H1 (cell line): ENCODE results near the gene LRRC4. TPM values are rescaled to one million over a fixed set of nuclear protein-coding genes. Genes with fewer than 3 reads are reported as not detected.

Source experiments
- CTCF ChIA-PET: fragments of 300-600 bp; sonication (Branson Sonifier 250); formaldehyde crosslinking; loops from one replicate; lab custom pipeline; 2021; ENCODE audit not compliant: partially characterized antibody; lab: Charles Lee
- POLR2A ChIA-PET: fragments of 300-600 bp; sonication (Branson Sonifier 250); formaldehyde crosslinking; loops from one replicate; lab custom pipeline; 2021; ENCODE audit warnings: inconsistent platforms; ENCODE audit not compliant: partially characterized antibody; lab: Charles Lee
- DNase-seq, 2 experiments: peaks; one replicate each; pipeline versions ENCODE4 v3.0.0 to v3.0.0-alpha.2; 2010 to 2022; ENCODE audit warnings: low spot score in 2 of 2, low read depth in 1 of 2, mixed read lengths in 1 of 2
- FAIRE-seq: peaks from 2 replicates; lab custom pipeline; 2011; peaks lifted over from hg19 to GRCh38; lab: Jason Lieb, UNC
- H2AFZ ChIP-seq: 2 replicates; pipeline ENCODE4 v1.8.1; 2012; ENCODE audit warnings: low read length, inconsistent platforms
- H2AK5ac ChIP-seq: 2 replicates; pipeline ENCODE4 v1.6.1; 2013; ENCODE audit warnings: low read depth, low read length
- H2BK120ac ChIP-seq: replicated peaks from 2 replicates; pipeline ENCODE3; 2013; ENCODE audit warnings: low read depth, low read length, inconsistent platforms
- H2BK12ac ChIP-seq: 2 replicates; pipeline ENCODE4 v1.6.1; 2013; ENCODE audit warnings: low read depth, low read length
- H2BK15ac ChIP-seq: 2 replicates; pipeline ENCODE4 v1.6.1; 2013; ENCODE audit warnings: low read length
- H2BK20ac ChIP-seq: 2 replicates; pipeline ENCODE4 v1.6.1; 2013; ENCODE audit warnings: low read length
- H2BK5ac ChIP-seq: 2 replicates; pipeline ENCODE4 v1.6.1; 2013; ENCODE audit warnings: low read depth, low read length
- H3K14ac ChIP-seq: 2 replicates; pipeline ENCODE4 v1.6.1; 2013; ENCODE audit warnings: inconsistent platforms; ENCODE audit not compliant: insufficient read length
- H3K18ac ChIP-seq: 2 replicates; pipeline ENCODE4 v1.6.1; 2013; ENCODE audit warnings: low read length; ENCODE audit errors: extremely low read depth
- H3K23ac ChIP-seq: 2 replicates; pipeline ENCODE4 v1.6.1; 2013; ENCODE audit warnings: inconsistent platforms; ENCODE audit not compliant: insufficient read length
- H3K23me2 ChIP-seq: 2 replicates; pipeline ENCODE4 v1.6.1; 2013; ENCODE audit warnings: low read depth, low read length
- H3K27ac ChIP-seq: 2 replicates; pipeline ENCODE4 v1.6.1; 2011; ENCODE audit warnings: low read depth, low read length, inconsistent platforms
- H3K27me3 ChIP-seq, 4 experiments: replicated peaks in 1 of 4; 1 replicate in 1 of 4; 2 replicates in 3 of 4; pipeline versions ENCODE4 v1.6.1 to v1.8.1; 2011 to 2013; ENCODE audit warnings: low read length in 3 of 4, mild to moderate bottlenecking in 3 of 4, inconsistent platforms in 2 of 4, mixed read lengths in 2 of 4, moderate library complexity in 1 of 4; ENCODE audit not compliant: control insufficient read depth in 3 of 4, insufficient read depth in 3 of 4; ENCODE audit errors: extremely low read depth in 1 of 4
- H3K36me3 ChIP-seq, 4 experiments: 2 replicates each; pipeline versions ENCODE4 v1.6.1 to v1.8.1; 2011 to 2013; ENCODE audit warnings: mild to moderate bottlenecking in 4 of 4, low read length in 3 of 4, moderate library complexity in 2 of 4, control low read depth in 1 of 4, inconsistent platforms in 1 of 4; ENCODE audit not compliant: insufficient read depth in 4 of 4, control insufficient read depth in 2 of 4
- H3K4ac ChIP-seq: replicated peaks from 2 replicates; pipeline ENCODE3; 2013; ENCODE audit warnings: low read length, low read depth, mixed read lengths, inconsistent platforms; ENCODE audit not compliant: insufficient read length
- H3K4me1 ChIP-seq, 4 experiments: replicated peaks in 1 of 4; 1 replicate in 1 of 4; 2 replicates in 3 of 4; pipeline versions ENCODE4 v1.6.1 to v1.8.1; 2011 to 2013; ENCODE audit warnings: low read length in 3 of 4, inconsistent platforms in 2 of 4, mixed read lengths in 1 of 4; ENCODE audit not compliant: insufficient read depth in 4 of 4, control insufficient read depth in 3 of 4
- H3K4me2 ChIP-seq, 2 experiments: 2 replicates each; pipeline versions ENCODE4 v1.6.1 to v1.8.1; 2011 to 2013; ENCODE audit warnings: low read depth in 2 of 2, low read length in 2 of 2, control low read depth in 1 of 2, inconsistent platforms in 1 of 2, mild to moderate bottlenecking in 1 of 2; ENCODE audit not compliant: insufficient read depth in 1 of 2
- H3K4me3 ChIP-seq, 4 experiments: fragments of 200-600, 300-600 bp in 1 of 4; sonication (generic), shearing (Covaris generic), sonication (Bioruptor Twin) in 1 of 4; 2 replicates each; pipeline versions ENCODE4 v1.5.1 to v1.8.1; 2011 to 2016; ENCODE audit warnings: low read length in 4 of 4, low read depth in 3 of 4, control low read depth in 2 of 4, inconsistent platforms in 2 of 4, mild to moderate bottlenecking in 2 of 4, mixed read lengths in 1 of 4, moderate library complexity in 1 of 4; ENCODE audit not compliant: insufficient read depth in 2 of 4; ENCODE audit errors: extremely low read depth in 1 of 4
- H3K56ac ChIP-seq: replicated peaks from 2 replicates; pipeline ENCODE3; 2013; ENCODE audit warnings: low read depth, mild to moderate bottlenecking, mixed read lengths, low read length, inconsistent platforms; ENCODE audit not compliant: insufficient read length
- H3K79me1 ChIP-seq: 2 replicates; pipeline ENCODE4 v1.6.1; 2013; ENCODE audit warnings: low read depth, low read length, control low read depth
- H3K79me2 ChIP-seq, 2 experiments: 2 replicates each; pipeline versions ENCODE4 v1.6.1 to v1.8.1; 2012 to 2013; ENCODE audit warnings: low read length in 2 of 2, mild to moderate bottlenecking in 2 of 2, inconsistent platforms in 1 of 2; ENCODE audit not compliant: insufficient read depth in 2 of 2, control insufficient read depth in 1 of 2
- H3K9ac ChIP-seq, 4 experiments: replicated peaks in 1 of 4; 1 replicate in 1 of 4; 2 replicates in 3 of 4; pipeline versions ENCODE4 v1.6.1 to v1.8.1; 2011 to 2013; ENCODE audit warnings: low read depth in 3 of 4, low read length in 3 of 4, control low read depth in 2 of 4, mild to moderate bottlenecking in 2 of 4, moderate library complexity in 2 of 4, inconsistent platforms in 1 of 4; ENCODE audit errors: extremely low read depth in 1 of 4
- H3K9me3 ChIP-seq, 2 experiments: 2 replicates each; pipeline versions ENCODE4 v1.6.1 to v1.8.1; 2012 to 2013; ENCODE audit warnings: mild to moderate bottlenecking in 2 of 2, moderate library complexity in 2 of 2, control low read depth in 1 of 2, inconsistent platforms in 1 of 2, low read depth in 1 of 2, low read length in 1 of 2, mixed read lengths in 1 of 2; ENCODE audit not compliant: insufficient read depth in 2 of 2
- H4K20me1 ChIP-seq, 2 experiments: replicated peaks in 1 of 2; 2 replicates each; pipeline versions ENCODE3 to v1.8.1; 2011 to 2013; ENCODE audit warnings: inconsistent platforms in 2 of 2, low read length in 2 of 2, mild to moderate bottlenecking in 1 of 2; ENCODE audit not compliant: insufficient read depth in 2 of 2, control insufficient read depth in 1 of 2
- H4K5ac ChIP-seq: 2 replicates; pipeline ENCODE4 v1.6.1; 2013; ENCODE audit warnings: low read length, low read depth, mixed read lengths, inconsistent platforms; ENCODE audit not compliant: insufficient read length
- H4K8ac ChIP-seq: 2 replicates; pipeline ENCODE4 v1.8.0; 2013; ENCODE audit warnings: mild to moderate bottlenecking, moderate library complexity, low read length, inconsistent platforms; ENCODE audit not compliant: insufficient read depth; ENCODE audit errors: extremely low read depth
- H4K91ac ChIP-seq: replicated peaks from 2 replicates; pipeline ENCODE3; 2013; ENCODE audit warnings: low read length, mixed read lengths, inconsistent platforms; ENCODE audit not compliant: insufficient read length
- CBX8 ChIP-seq: fragments of 300-800, 300-1000 bp; sonication (generic); IDR thresholded peaks from 2 replicates; pipeline ENCODE4 v1.7.1; 2016; ENCODE audit warnings: low read depth, low read length, borderline replicate concordance
- EZH2 ChIP-seq: fragments of 200-600 bp; sonication (generic); IDR thresholded peaks from 2 replicates; pipeline ENCODE4 v1.7.1; 2012; ENCODE audit warnings: low read depth, mild to moderate bottlenecking, moderate library complexity, low read length, inconsistent platforms; ENCODE audit not compliant: severe bottlenecking
- GABPA ChIP-seq: IDR thresholded peaks from 2 replicates; pipeline ENCODE4 v1.6.1; 2011; ENCODE audit warnings: mild to moderate bottlenecking, low read length, moderate library complexity, borderline replicate concordance; ENCODE audit not compliant: insufficient read depth
- NANOG ChIP-seq: IDR thresholded peaks from 2 replicates; pipeline ENCODE4 v1.6.1; 2011; ENCODE audit warnings: low read length, low read depth, mild to moderate bottlenecking, inconsistent platforms; ENCODE audit not compliant: insufficient read depth, poor library complexity, severe bottlenecking
- POLR2A ChIP-seq, 2 experiments: IDR thresholded peaks; 1 replicate in 1 of 2; 2 replicates in 1 of 2; pipeline ENCODE4 v1.6.1; 2011; ENCODE audit warnings: low read depth in 2 of 2, low read length in 2 of 2, mild to moderate bottlenecking in 2 of 2; ENCODE audit errors: control extremely low read depth in 1 of 2
- SP2 ChIP-seq: IDR thresholded peaks from 2 replicates; pipeline ENCODE4 v1.6.1; 2012; ENCODE audit warnings: mild to moderate bottlenecking, low read length, inconsistent platforms
- TEAD4 ChIP-seq: IDR thresholded peaks from 2 replicates; pipeline ENCODE4 v1.6.1; 2012; ENCODE audit warnings: low read depth, low read length, inconsistent platforms, mixed read lengths
- WGBS, 2 experiments: shearing (Covaris generic) in 1 of 2; methylation state at CpG; one replicate each; pipeline versions ENCODE4 v1.1.6 to v1.1.7; 2013 to 2015; ENCODE audit warnings: low lambda C conversion rate in 2 of 2, mixed read lengths in 2 of 2, inconsistent platforms in 1 of 2, low coverage in 1 of 2, missing lambda C conversion rate in 1 of 2; ENCODE audit not compliant: insufficient replicate concordance in 2 of 2, insufficient coverage in 1 of 2, insufficient read length in 1 of 2; ENCODE audit errors: extremely low coverage in 1 of 2, missing lambda C conversion rate in 1 of 2; 5-methylcytosine and 5-hydroxymethylcytosine counted together
- polyA plus RNA-seq, 7 experiments: library from polyadenylated mRNA; depleted of rRNA in 3 of 7; stranded (reverse) in 5 of 7; unstranded in 2 of 7; fragments of >200 nt in 5 of 7; fragments of 200-250 nt in 2 of 7; gene quantifications; 1 replicate in 5 of 7; 2 replicates in 1 of 7; 4 replicates in 1 of 7; pipeline versions ENCODE4 v1.2.1 to v1.2.3, GENCODE V29; 2011 to 2013; ENCODE audit warnings: missing spikeins in 2 of 7, mixed read lengths in 2 of 7
- total RNA-seq: library from RNA; stranded (reverse); fragmentation: NEBNext Ultra II Directional; extraction: Animal tissue kit (Norgen Biotek cat#: 25700); gene quantifications from 2 replicates; pipeline ENCODE4 v1.2.1, GENCODE V29; 2021

LRRC4 gene
- total and polyA plus RNA-seq, 2 of the 8 experiments (the other 6 are each of a cell fraction or from before 2014, with no cell fraction given): 13.4 to 16.4 TPM

- H3K27me3 ChIP-seq: no peaks in the 10 kb centered on the region
- H3K27ac ChIP-seq: no peak overlapping the region
- H2BK15ac ChIP-seq: no peak overlapping the region
- H2BK12ac ChIP-seq: no peak overlapping the region
- no peak overlapping the region for H3K56ac ChIP-seq
- H3K14ac ChIP-seq: no peak overlapping the region
- H2AFZ ChIP-seq: no peak overlapping the region
- no peak overlapping the region for H3K9ac ChIP-seq
- no peaks in the 10 kb centered on the region for H3K23me2 ChIP-seq
- H3K79me1 ChIP-seq: no peaks in the 10 kb centered on the region; the same call in 1 of the 2 replicates
- H3K18ac ChIP-seq: no peak overlapping the region
- no peak overlapping the region for H2BK120ac ChIP-seq
- POLR2A ChIA-PET: interaction anchor here (1.4 kb wide), 1 partner anchor 21 kb away, joined by 3 read pairs; no protein-coding TSS in a partner anchor
- no peak overlapping the region for H2BK20ac ChIP-seq
- H2AK5ac ChIP-seq: no peak overlapping the region
- no peak overlapping the region for H4K91ac ChIP-seq
- H2BK5ac ChIP-seq: no peak overlapping the region
- H3K4me1 ChIP-seq: peaks cover 0 to 8% (median 2%) of the 10 kb centered on the region in 4 experiments; a peak in 3 of 7 replicates
- no peaks in the 10 kb centered on the region for H3K79me2 ChIP-seq
- no peak overlapping the region for H3K4me2 ChIP-seq
- no peak overlapping the region for H3K4me3 ChIP-seq
- no peak overlapping the region for H3K23ac ChIP-seq
- no peak for TF ChIP-seq GABPA
- no peak for TF ChIP-seq TEAD4
- TF ChIP-seq EZH2: no peak
- no peak for TF ChIP-seq SP2
- no peak for TF ChIP-seq CBX8
- no peak for TF ChIP-seq NANOG
- TF ChIP-seq POLR2A (IDR thresholded peaks at IDR 0.05; ENCODE audit: control extremely low read depth in 1 of 2, low read depth in 2 of 2, low read length in 2 of 2): no peak
- TF ChIP-seq, all 59 proteins: peak for 0
- CTCF ChIA-PET: interaction anchor here (1.0 to 16.6 kb wide), 4 partner anchors 11 to 138 kb away, joined by 3 to 135 read pairs (median 26); no protein-coding TSS in a partner anchor
- H3K9me3 ChIP-seq: no peaks in the 10 kb centered on the region
- H4K20me1 ChIP-seq: peaks cover 7 to 8% of the 10 kb centered on the region in 2 experiments
- no peaks in the 10 kb centered on the region for H3K36me3 ChIP-seq
- H4K8ac ChIP-seq: no peak overlapping the region
- WGBS, 2 experiments: 89% methylated on average over 6 of the region's 6 CpGs; no CpG with 5 or more reads in 1 of the 2 experiments
- no peak overlapping the region for H3K4ac ChIP-seq
- H4K5ac ChIP-seq: no peak overlapping the region
- no peak for DNase-seq
- FAIRE-seq: no peak
Observed at GRCh38 chr7:128071376-128071775, 40.1 kb upstream of the LRRC4 start.
